Gastroesophageal sphincter (tissue), 4 donors: Measurements from ENCODE around the gene RTN1. TPM values are rescaled to one million over a fixed set of nuclear protein-coding genes. Genes with fewer than 3 reads are reported as not detected.

Experiments
- ATAC-seq: fragments of 150-250 bp; one replicate; pipeline ENCODE4 v1.9.1; 2016; ENCODE audit warnings: mild to moderate bottlenecking, moderate library complexity
- H3K27ac ChIP-seq, 4 donors: fragments of 200-600 bp; sonication (generic) in 3 of 4; 1 replicate in 3 of 4; 2 replicates in 1 of 4; pipeline ENCODE4 v1.5.1; 2016 to 2019
- H3K27me3 ChIP-seq: fragments of 200-600 bp; sonication (generic); one replicate; pipeline ENCODE4 v1.5.1; 2019
- H3K36me3 ChIP-seq, 2 donors: fragments of 200-600 bp; sonication (generic); one replicate each; pipeline ENCODE4 v1.5.1; 2019; ENCODE audit warnings: control low read depth in 1 of 2
- H3K4me1 ChIP-seq, 3 donors: fragments of 200-600 bp; sonication (generic); 1 replicate in 2 of 3; 2 replicates in 1 of 3; pipeline ENCODE4 v1.5.1; 2016 to 2019; ENCODE audit warnings: control low read depth in 2 of 3
- H3K4me3 ChIP-seq, 2 donors: fragments of 200-600 bp; sonication (generic); one replicate each; pipeline ENCODE4 v1.5.1; 2019; ENCODE audit warnings: mild to moderate bottlenecking in 1 of 2, moderate library complexity in 1 of 2
- H3K9me3 ChIP-seq, 3 donors: fragments of 200-600 bp; sonication (generic); one replicate each; pipeline ENCODE4 v1.5.1; 2017 to 2019; ENCODE audit warnings: control low read depth in 2 of 3
- EP300 ChIP-seq: sonication (generic); formaldehyde crosslinking; IDR thresholded peaks from one replicate; pipeline ENCODE4 v1.6.1; 2017; ENCODE audit warnings: antibody characterized with exemption, mild to moderate bottlenecking
- POLR2A ChIP-seq, 2 donors: fragments of 450-650 bp; IDR thresholded peaks; one replicate each; pipeline ENCODE4 v1.6.1; 2017; ENCODE audit warnings: antibody characterized with exemption in 2 of 2, mild to moderate bottlenecking in 2 of 2, moderate library complexity in 1 of 2
- POLR2AphosphoS5 ChIP-seq: sonication (generic); formaldehyde crosslinking; IDR thresholded peaks from one replicate; pipeline ENCODE4 v1.6.1; 2017; ENCODE audit warnings: antibody characterized with exemption
- WGBS, 2 donors: methylation state at CpG; one replicate each; pipeline ENCODE4 v1.1.5; 2018; ENCODE audit warnings: low coverage in 1 of 2; 5-methylcytosine and 5-hydroxymethylcytosine counted together
- total RNA-seq, 4 donors: library from RNA; depleted of rRNA; stranded (reverse); fragments of >200 nt; gene quantifications; one replicate each; pipeline ENCODE4 v1.1.0, GENCODE V29; 2016
- TF ChIP-seq, protein P1 (sequence below), 4 experiments: fragments of 200-600 bp in 2 of 4; fragments of 450-650 bp in 2 of 4; sonication (generic) in 1 of 4; IDR thresholded peaks; one replicate each; pipeline ENCODE4 v1.5.1; 2017 to 2019; ENCODE audit warnings: antibody characterized with exemption in 4 of 4, mild to moderate bottlenecking in 2 of 4, moderate library complexity in 2 of 4

The RTN1 gene
- total RNA-seq, 4 donors from 2014 or later, result 1.4 to 6.9 (median 6.5) TPM

DNA sequence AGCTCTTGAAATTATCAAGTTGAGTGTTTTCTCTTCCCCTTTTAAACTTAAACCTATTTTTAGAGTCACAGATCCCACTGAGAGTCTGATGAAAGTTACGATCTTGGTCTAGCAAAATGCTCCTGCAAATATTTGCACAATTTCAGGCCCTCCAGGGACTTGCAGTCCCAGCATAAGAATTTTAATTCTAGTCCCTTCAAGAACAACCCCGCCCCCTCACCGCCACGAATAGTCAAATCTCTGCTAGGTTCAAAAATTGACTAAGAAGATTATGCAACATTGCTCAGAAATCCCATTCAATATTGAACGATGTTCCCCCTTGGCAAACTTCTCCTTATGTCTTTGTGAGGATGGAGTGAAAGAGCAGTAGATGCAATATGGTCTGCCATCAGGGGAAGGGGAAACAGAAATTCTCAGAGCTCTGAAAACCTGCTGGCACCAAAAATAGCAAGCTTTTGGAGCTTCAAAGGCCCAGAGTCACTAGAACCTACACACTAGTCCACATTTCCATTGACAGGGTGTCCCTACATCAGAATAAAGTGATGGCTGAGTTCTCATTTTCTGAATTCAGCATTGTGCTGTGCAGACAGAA lies 166.4 kb downstream of the RTN1 start:
- no peak for ATAC-seq
- no peak overlapping the region for H3K4me3 ChIP-seq
- no peaks in the 10 kb centered on the region for H3K36me3 ChIP-seq
- no peak for TF ChIP-seq POLR2A (IDR thresholded peaks at IDR 0.05)
- TF ChIP-seq, protein P1, sequence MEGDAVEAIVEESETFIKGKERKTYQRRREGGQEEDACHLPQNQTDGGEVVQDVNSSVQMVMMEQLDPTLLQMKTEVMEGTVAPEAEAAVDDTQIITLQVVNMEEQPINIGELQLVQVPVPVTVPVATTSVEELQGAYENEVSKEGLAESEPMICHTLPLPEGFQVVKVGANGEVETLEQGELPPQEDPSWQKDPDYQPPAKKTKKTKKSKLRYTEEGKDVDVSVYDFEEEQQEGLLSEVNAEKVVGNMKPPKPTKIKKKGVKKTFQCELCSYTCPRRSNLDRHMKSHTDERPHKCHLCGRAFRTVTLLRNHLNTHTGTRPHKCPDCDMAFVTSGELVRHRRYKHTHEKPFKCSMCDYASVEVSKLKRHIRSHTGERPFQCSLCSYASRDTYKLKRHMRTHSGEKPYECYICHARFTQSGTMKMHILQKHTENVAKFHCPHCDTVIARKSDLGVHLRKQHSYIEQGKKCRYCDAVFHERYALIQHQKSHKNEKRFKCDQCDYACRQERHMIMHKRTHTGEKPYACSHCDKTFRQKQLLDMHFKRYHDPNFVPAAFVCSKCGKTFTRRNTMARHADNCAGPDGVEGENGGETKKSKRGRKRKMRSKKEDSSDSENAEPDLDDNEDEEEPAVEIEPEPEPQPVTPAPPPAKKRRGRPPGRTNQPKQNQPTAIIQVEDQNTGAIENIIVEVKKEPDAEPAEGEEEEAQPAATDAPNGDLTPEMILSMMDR (IDR thresholded peaks at IDR 0.05), result no peak
- TF ChIP-seq POLR2AphosphoS5, result no peak
- no peak for TF ChIP-seq EP300
- WGBS, 2 donors, result 70% methylated on average over 2 of the region's 5 CpGs
- no peaks in the 10 kb centered on the region for H3K4me1 ChIP-seq
- no peaks in the 10 kb centered on the region for H3K27me3 ChIP-seq
- H3K9me3 ChIP-seq, result peaks cover 0 to 8% (median 0%) of the 10 kb centered on the region in 3 donors
- H3K27ac ChIP-seq, result no peak overlapping the region

- no peak for TF ChIP-seq POLR2AphosphoS5
- TF ChIP-seq, protein P1 (IDR thresholded peaks at IDR 0.05), result no peak
- no peak for TF ChIP-seq EP300
- no peak for TF ChIP-seq POLR2A (IDR thresholded peaks at IDR 0.05)
- ATAC-seq, result no peak
- peaks cover 0 to 8% (median 0%) of the 10 kb centered on the region in 3 donors for H3K9me3 ChIP-seq
- H3K4me1 ChIP-seq, result no peaks in the 10 kb centered on the region
- H3K36me3 ChIP-seq, result no peaks in the 10 kb centered on the region
- no peaks in the 10 kb centered on the region for H3K27me3 ChIP-seq
- WGBS, 2 donors, result 93 to 94% methylated on average over 2 of the region's 2 CpGs
- no peak overlapping the region for H3K4me3 ChIP-seq
- H3K27ac ChIP-seq, result no peak overlapping the region
Measured at GRCh38 chr14:59699442-59699841, 171.1 kb downstream of the RTN1 start.

- TF ChIP-seq POLR2AphosphoS5 (no peak), POLR2A (IDR thresholded peaks at IDR 0.05) (no peak)
- Histone ChIP-seq H3K9me3 (peaks cover 0 to 8% (median 0%) of the 10 kb centered on the region in 3 donors), H3K4me1 (no peaks in the 10 kb centered on the region), H3K27ac (no peak overlapping the region), H3K4me3 (no peak overlapping the region), H3K27me3 (no peaks in the 10 kb centered on the region), H3K36me3 (no peaks in the 10 kb centered on the region)
- no peak for ATAC-seq
- 93 to 100% methylated on average over 2 of the region's 2 CpGs for whole genome bisulfite sequencing, 2 donors
Measured at GRCh38 chr14:59698793-59699192, 171.8 kb downstream of the RTN1 start.

DNA sequence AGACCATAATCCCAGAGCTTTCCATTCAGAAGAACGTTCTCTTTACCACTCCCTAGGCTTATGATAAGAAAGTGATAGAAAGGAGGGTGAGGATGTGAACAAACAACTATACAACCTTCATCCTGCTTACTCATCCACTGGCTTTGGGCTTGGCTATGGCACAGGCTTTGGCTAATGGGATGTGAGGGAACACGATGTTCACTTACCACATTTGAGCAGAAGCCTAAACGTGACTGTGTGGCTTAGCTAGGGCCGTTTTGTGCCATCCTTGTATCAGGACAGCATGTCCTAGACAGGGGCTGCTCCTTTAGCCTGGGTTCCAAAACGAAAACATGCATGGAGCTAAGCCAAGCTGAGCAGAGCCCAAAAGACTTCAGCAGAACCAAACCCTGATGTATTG lies 175.4 kb downstream of the RTN1 start:
- 60 to 86% methylated on average over 1 to 5 of the region's 5 CpGs for WGBS, 2 donors
- H3K4me3 ChIP-seq, result no peak overlapping the region
- H3K9me3 ChIP-seq, result peaks cover 0 to 8% (median 0%) of the 10 kb centered on the region in 3 donors
- TF ChIP-seq, protein P1 (IDR thresholded peaks at IDR 0.05), result no peak
- TF ChIP-seq EP300 (no peak), POLR2AphosphoS5 (no peak), POLR2A (IDR thresholded peaks at IDR 0.05) (no peak)
- H3K27me3 ChIP-seq, result no peaks in the 10 kb centered on the region
- H3K4me1 ChIP-seq, result no peaks in the 10 kb centered on the region
- no peaks in the 10 kb centered on the region for H3K36me3 ChIP-seq
- no peak overlapping the region for H3K27ac ChIP-seq
- ATAC-seq, result no peak

DNA sequence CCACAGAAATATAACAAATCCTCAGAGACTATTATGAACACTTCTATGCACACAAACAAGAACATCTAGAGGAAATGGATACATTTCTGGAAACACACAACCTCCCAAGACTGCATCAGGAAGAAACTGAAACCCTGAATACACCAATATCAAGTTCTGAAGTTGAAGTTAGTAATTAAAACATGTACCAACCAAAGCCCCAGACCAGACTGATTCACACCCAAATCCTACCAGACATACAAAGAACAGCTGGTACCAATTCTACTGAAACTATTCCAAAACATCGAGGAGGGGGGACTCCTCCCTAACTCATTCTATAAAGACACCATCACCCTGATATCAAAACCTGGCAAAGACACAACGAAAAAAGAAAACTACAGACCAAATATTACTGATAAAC lies 179.3 kb downstream of the RTN1 start:
- Histone ChIP-seq H3K27me3 (no peaks in the 10 kb centered on the region), H3K9me3 (peaks cover 0 to 8% (median 0%) of the 10 kb centered on the region in 3 donors), H3K27ac (no peak overlapping the region), H3K4me3 (no peak overlapping the region), H3K4me1 (no peaks in the 10 kb centered on the region), H3K36me3 (no peaks in the 10 kb centered on the region)
- TF ChIP-seq POLR2A (IDR thresholded peaks at IDR 0.05), result no peak
- TF ChIP-seq, protein P1 (IDR thresholded peaks at IDR 0.05), result no peak
- TF ChIP-seq POLR2AphosphoS5, result no peak
- TF ChIP-seq EP300, result no peak
- 43 to 49% methylated on average over 2 of the region's 2 CpGs for WGBS, 2 donors
- ATAC-seq, result no peak
